GM19372 (cell line): ENCODE results near the gene GRIP2.

Experiments used
- ATAC-seq: cut with Tn5 transposase; IDR thresholded peaks from one replicate; pipeline ENCODE4 v1.9.1; 2021; ENCODE audit warnings: mild to moderate bottlenecking, low read depth, moderate library complexity; ENCODE audit not compliant: unreplicated experiment

The GRIP2 gene

GRCh38 chr3:14472471-14473351 is 67.4 kb downstream of the GRIP2 start:
- ATAC-seq, result no peak

DNA sequence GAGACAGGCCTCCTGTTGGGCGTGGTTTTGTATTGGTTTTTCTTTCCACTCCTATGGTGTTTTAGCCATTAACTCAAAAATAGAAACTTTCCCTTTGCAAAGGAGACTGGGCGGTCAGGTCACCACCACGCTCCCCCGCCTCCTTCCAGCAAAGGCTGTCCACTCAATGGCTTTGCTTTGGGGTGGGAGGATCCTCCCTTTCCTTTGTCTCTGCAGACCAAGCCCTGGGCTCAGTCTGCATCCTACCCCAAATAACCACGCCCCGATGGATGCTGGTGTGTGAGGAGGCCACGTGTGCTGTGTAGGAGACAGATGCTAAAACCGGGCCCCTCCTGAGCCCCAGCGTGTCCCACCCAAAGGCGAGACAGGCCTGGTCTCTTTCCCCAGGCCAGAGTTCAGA is 68.5 kb downstream of the GRIP2 start:
- ATAC-seq, result no peak

- no peak for ATAC-seq
Observed at GRCh38 chr3:14471016-14471415, 69.1 kb downstream of the GRIP2 start.

DNA sequence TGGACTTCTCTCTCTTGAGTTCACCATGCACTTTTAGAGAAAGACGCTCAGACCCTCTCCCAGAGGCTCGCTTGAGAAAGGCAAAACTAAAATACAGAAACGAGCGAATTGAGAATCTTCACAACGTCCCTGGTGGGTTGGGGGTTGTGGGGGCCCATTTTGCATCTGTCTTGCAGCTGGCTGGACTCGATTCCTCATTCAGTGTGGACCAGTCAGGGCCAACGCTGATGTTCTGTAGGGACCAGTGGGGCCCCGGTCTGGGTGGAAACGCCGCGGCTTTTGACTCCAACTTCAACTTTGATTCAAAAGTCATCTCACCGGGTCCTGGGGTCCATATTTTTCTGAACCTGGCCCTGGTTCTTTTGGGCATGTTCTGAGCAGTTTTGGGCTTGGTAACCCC is 69.7 kb downstream of the GRIP2 start:
- ATAC-seq, result no peak

- ATAC-seq, result no peak
Observed at GRCh38 chr3:14468621-14468981, 71.5 kb downstream of the GRIP2 start.

DNA sequence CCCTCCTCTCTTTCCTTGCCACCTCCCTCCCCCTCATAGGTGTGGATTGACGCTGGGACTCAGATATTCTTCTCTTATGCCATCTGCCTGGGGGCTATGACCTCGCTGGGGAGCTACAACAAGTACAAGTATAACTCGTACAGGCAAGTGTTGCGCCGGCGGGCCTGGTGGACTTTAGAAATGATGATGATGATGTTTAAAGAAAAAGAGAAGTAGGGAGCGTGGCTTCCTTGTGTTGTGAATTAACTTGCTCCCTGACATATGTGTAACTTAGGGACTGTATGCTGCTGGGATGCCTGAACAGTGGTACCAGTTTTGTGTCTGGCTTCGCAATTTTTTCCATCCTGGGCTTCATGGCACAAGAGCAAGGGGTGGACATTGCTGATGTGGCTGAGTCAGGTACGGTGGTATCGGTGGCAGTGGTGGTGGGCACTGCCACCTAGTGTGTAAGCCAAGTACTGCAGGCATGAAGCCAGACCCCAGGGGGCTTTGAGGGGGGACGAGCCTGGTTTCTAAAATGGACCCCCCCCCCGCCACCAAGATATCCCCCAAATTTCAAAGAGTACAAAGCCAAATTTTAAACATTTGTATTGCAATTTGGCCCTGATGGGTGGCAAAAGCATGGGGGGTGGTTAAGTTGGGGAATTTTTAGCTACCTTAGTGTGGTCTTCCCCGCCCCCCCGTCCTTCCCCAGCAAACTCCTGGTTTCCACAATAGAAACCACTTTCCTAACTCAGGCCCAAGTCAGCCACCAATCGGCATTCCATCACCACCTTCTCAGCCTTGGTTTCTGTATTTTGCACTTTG is 72.1 kb downstream of the GRIP2 start:
- no peak for ATAC-seq

DNA sequence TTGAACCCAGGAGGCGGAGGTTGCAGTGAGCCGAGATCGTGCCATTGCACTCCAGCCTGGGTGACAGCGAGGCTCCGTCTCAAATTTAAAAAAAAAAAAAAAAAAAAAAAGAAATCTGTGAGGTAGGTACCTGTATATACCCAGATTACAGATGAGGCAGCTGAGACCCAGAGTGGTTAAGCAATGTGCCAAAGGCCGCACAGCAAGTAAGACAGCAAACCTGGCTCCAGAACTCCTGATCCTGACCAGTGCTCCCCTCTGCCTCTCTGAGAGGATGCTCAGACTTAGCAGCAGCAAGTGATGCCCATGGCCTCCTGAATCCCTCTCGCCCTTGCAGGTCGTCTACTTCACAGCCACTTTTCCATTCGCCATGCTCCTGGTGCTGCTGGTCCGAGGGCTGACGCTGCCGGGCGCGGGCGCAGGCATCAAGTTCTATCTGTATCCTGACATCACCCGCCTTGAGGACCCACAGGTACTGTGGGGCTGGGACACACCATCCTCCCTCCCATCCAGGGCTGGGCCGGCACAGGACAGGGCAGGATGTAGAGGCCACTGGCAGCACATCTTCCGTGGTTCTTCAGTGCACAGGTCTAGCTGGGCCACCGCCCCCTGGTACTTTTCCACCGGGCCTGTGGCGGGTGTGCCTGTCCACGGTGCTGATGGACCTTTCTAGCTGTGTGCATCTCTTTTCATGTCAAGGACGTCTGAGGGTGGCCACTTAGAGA is 73.8 kb downstream of the GRIP2 start:
- no peak for ATAC-seq

DNA sequence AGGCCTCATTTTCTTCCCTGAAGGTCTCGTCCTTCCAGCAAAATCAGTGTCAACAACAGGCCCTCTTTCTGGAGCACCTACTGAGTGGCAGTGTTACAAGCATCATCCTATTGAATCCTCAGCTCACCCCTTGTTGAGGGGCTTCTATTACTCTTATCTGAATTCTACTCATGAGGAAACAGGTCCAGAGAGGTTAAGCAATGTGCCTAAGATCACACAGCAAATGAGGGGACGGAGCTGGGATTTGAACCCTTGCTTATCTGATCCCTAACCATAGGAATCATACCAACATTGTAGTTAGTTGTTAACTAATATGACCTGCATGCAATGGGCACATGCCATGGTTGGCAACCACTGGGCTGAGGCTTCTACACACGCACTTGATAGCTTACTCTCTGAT is 74.7 kb downstream of the GRIP2 start:
- no peak for ATAC-seq

- ATAC-seq, result no peak
Observed at GRCh38 chr3:14464521-14464920, 75.6 kb downstream of the GRIP2 start.

DNA sequence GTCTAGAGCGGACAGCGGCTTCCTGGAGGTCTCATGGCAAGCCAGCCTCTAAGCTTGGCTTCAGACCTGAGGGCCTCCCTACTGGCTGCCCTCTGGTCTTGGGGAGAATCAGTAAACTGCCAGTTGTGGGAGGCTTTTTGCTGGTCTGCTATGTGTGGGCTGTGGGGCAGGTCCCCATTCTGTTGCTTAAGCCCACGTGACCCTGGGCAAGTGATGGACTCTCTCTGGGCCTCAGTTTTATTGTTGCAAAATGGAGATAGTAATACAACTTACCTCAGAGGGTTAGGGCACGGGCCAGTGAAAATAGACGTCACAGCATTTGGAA is 76.0 kb downstream of the GRIP2 start:
- ATAC-seq, result no peak

GRCh38 chr3:14463330-14464140 is 76.6 kb downstream of the GRIP2 start:
- no peak for ATAC-seq

GRCh38 chr3:14462738-14463137 is 77.4 kb downstream of the GRIP2 start:
- ATAC-seq, result no peak

DNA sequence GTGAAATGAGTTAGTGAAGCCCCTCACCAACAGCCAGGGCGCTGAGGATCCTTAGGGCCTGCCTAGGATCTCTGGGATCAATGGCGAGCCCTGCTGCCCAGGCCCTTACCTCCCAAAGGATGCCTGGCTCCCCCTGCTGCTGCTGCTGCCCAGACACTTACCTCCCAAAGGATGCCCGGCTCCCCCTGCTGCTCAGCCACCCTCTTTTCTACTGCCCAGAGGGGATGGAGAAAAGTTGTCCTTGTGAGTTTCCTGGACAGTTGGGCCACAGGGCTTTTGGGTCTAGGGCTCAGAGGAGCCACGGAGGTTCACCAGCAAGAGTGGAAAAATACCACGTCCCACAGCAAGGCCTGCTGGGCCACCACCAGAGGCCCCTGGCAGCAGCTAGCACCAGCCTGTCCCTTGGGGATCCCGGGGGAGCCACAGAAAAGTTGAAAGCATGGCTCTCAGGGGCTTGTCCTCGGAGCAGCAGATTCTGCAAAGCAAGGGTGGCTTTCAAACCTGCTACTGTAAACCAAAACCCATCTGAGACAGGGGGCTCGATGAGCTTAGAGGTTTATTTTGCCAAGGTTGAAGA is 78.3 kb downstream of the GRIP2 start:
- no peak for ATAC-seq

DNA sequence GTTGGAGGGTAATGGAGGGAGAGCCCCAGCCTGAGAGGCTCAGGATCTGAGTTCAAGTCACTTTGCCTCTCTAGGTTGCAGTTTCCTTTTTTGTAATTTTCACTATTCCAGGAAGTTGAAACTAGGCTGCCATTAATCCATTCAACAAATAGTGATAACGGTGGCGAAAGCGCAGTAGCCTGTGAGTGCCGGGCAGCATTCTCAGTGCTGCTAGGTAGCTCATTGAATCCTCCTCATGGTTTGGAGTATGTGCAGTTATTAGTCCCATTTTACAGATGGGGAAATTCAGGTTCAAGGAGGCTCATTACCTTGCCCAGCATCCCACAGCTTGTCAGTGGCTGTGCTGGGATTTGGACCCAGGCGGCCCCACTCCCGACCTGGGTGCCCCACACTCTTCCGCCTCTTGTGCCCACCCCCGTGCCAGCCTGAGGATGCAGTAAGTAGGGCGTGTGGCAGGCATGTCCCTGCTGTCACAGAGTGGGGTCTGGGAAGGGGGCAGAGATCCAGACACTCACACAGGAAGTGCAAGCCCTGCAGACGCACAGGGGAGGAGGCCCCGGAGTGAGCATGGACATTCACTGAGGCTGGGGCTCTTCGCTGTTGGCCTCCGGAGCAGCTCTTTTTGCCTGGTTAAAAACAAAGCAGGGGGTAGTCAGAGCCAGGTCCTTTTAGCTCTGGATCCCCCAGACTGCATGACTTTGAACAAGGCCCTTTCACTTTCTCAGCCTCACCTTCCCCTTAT is 79.0 kb downstream of the GRIP2 start:
- no peak for ATAC-seq

DNA sequence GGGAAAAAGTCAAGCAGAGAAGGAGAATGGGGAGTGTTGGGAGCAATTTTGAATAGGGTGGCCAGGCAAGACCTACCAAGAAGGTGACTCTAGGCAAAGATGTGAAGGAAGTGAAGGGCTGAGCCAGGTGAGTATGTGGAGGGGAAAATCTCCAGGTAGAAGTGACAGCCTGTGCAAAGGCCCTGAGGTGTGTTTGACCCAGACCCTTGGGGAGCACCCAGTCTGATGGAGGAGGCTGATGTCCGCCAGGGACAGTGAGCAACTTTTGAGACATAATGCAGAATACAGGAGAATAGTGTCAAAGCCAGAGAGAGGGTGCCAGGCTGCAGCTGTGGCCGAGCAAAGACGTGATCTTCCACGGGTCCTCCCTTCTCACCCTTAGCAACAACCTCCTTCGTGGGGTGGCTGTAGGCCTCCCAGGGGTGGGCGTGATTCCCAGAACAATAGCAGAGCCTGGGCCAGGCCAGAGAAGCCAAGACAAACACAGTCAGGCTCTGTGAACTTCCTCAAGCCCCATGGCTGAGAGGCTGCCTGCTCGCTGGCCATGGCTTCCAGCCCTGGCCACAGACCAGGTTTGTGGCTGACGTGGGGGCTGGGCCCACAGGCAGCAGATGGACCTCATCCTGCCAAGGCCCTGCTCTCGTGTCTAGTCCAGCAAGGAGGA is 79.7 kb downstream of the GRIP2 start:
- ATAC-seq, result no peak

DNA sequence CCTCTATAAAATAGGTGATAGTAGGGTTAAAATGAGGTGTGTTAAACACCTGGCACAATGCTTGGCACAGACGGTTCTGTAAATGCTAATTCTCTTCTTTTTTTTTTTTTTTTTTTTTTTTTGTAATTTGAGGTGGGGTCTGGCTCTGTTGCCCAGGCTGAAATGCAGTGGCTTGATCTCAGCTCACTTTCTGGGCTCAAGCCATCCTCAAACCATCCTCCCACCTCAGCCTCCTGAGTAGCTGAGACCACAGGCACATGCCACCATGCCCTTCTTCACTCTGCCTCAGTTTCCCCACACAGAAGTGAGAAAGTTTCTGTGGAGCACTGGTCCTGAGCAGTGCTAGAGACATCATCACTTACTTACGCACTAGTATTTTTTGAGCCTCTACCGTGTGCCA is 80.4 kb downstream of the GRIP2 start:
- ATAC-seq, result no peak

GRCh38 chr3:14459384-14459783 is 80.8 kb downstream of the GRIP2 start:
- no peak for ATAC-seq

DNA sequence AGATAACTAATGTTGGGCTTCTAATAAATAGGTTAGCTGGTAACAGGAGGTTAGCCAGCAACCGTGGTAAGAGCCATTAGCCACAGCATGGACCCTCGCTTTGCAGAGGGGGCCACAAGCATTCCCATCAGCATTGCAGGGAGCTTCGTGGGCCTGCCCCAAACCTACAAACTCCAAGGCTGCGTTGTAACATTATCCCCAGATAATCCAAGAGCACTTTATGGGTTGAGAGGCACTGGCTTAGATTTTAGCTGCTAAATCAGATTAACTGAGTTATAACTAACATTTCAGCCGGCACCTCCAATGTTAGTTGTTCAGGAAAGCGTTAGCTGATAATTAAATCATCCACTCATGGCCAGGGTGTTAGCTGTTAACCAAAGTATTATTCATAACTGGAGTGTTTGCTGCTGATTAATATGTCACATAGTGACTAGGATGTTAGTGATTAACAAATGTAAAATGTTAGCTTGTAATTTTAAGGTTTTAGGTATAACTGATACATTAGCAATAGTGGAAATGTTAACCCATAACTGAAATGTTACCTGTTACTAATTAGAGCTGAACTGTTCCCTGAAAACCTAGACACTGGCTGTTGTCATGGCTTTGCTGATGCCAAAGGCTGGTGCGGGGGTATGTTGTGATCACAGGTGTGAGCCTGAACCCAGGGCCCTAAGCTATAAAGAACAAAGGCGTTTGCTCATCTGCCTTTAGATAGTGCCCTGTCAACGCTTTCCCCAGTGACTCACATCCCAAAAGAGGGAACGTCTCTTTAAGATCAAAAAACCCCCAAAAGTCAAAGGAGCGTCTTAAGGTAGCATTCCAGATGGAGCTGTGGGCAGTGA is 81.5 kb downstream of the GRIP2 start:
- ATAC-seq, result no peak
